HCT116 (cell line): Measurements from ENCODE around the gene GPX4. TPM values are rescaled to one million over a fixed set of nuclear protein-coding genes. Genes with fewer than 3 reads are reported as not detected.

Experiments used
- ATAC-seq: fragments of 200-7000 bp; cut with Tn5 transposase; 2 replicates; pipeline ENCODE4 v1.9.1; 2020; ENCODE audit warnings: mild to moderate bottlenecking, moderate library complexity
- BruUV-seq: library from RNA; stranded (reverse); fragments of 400-500 nt; replicated peaks from 2 replicates; lab custom pipeline; 2021; lab: Mats Ljungman, UMichigan
- CTCF ChIA-PET: fragments of 300-600 bp; sonication (Branson Sonifier 250); formaldehyde crosslinking; loops from one replicate; lab custom pipeline; 2021; ENCODE audit warnings: antibody characterized with exemption; lab: Charles Lee
- POLR2A ChIA-PET: fragments of 300-600, 350-600 bp; sonication (Branson Sonifier 250); formaldehyde crosslinking; loops from one replicate; lab custom pipeline; 2021; ENCODE audit warnings: antibody characterized with exemption; lab: Charles Lee
- RAD21 ChIA-PET, 2 experiments: fragments of 300-600 bp; sonication (Branson Sonifier 250); formaldehyde crosslinking; loops; one replicate each; lab custom pipeline; 2023; ENCODE audit warnings: low total read pairs in 2 of 2; ENCODE audit not compliant: uncharacterized antibody in 2 of 2, unreplicated experiment in 2 of 2, low non-redundant PET in 1 of 2; lab: Charles Lee
- DNase-seq: peaks from one replicate; pipeline ENCODE4 v3.0.0-alpha.2; 2010; ENCODE audit warnings: low read depth, low spot score
- H2AFZ ChIP-seq: fragments of 200-600 bp; shearing (Covaris generic), sonication (generic); 2 replicates; pipeline ENCODE4 v1.6.1; 2017; ENCODE audit warnings: low read depth, mixed run types, mixed read lengths, antibody characterized with exemption, low read length; ENCODE audit not compliant: poor library complexity, severe bottlenecking
- H3K27ac ChIP-seq: 2 replicates; pipeline ENCODE4 v1.5.1; 2012; ENCODE audit warnings: low read depth, low read length
- H3K27me3 ChIP-seq: fragments of 200-600 bp; sonication (generic); 2 replicates; pipeline ENCODE4 v1.6.1; 2016; ENCODE audit warnings: mixed run types, low read length, mixed read lengths; ENCODE audit not compliant: insufficient read depth
- H3K36me3 ChIP-seq, 2 experiments: fragments of 200-500 bp in 1 of 2; fragments of 200-600 bp in 1 of 2; sonication (Bioruptor generic) in 1 of 2; sonication (generic) in 1 of 2; 2 replicates each; pipeline versions ENCODE4 v1.5.1 to v1.6.1; 2014 to 2016; ENCODE audit warnings: low read length in 2 of 2, inconsistent platforms in 1 of 2, mixed read lengths in 1 of 2, mixed run types in 1 of 2; ENCODE audit not compliant: insufficient read depth in 2 of 2, control insufficient read depth in 1 of 2
- H3K4me1 ChIP-seq, 2 experiments: fragments of 200-600 bp in 1 of 2; sonication (generic) in 1 of 2; 2 replicates each; pipeline versions ENCODE4 v1.5.1 to v1.6.1; 2012 to 2017; ENCODE audit warnings: low read length in 2 of 2, inconsistent platforms in 1 of 2, mild to moderate bottlenecking in 1 of 2, mixed read lengths in 1 of 2, mixed run types in 1 of 2, moderate library complexity in 1 of 2; ENCODE audit not compliant: insufficient read depth in 2 of 2, control insufficient read depth in 1 of 2
- H3K4me2 ChIP-seq: fragments of 200-600 bp; sonication (generic); 2 replicates; pipeline ENCODE4 v1.6.1; 2017; ENCODE audit warnings: mixed run types, low read length, mixed read lengths
- H3K4me3 ChIP-seq, 2 experiments: fragments of 200-600 bp in 1 of 2; sonication (generic) in 1 of 2; replicated peaks in 1 of 2; 2 replicates each; pipeline ENCODE4 v1.5.1; 2011 to 2016; ENCODE audit warnings: low read length in 2 of 2, control low read depth in 1 of 2, low read depth in 1 of 2, mild to moderate bottlenecking in 1 of 2, mixed read lengths in 1 of 2, mixed run types in 1 of 2
- H3K79me2 ChIP-seq: fragments of 200-600 bp; sonication (generic); 2 replicates; pipeline ENCODE4 v1.6.1; 2017; ENCODE audit warnings: mild to moderate bottlenecking, mixed run types, low read length, moderate library complexity, mixed read lengths; ENCODE audit not compliant: insufficient read depth
- H3K9ac ChIP-seq: fragments of 200-600 bp; sonication (generic); 2 replicates; pipeline ENCODE4 v1.6.1; 2016; ENCODE audit warnings: low read length, mixed read lengths
- H3K9me2 ChIP-seq: fragments of 200-600 bp; sonication (generic), shearing (Covaris generic); 2 replicates; pipeline ENCODE4 v1.6.1; 2017; ENCODE audit warnings: mixed run types, mild to moderate bottlenecking, moderate library complexity; ENCODE audit not compliant: insufficient read depth
- H3K9me3 ChIP-seq, 2 experiments: fragments of 200-500 bp in 1 of 2; fragments of 200-600 bp in 1 of 2; sonication (Bioruptor generic) in 1 of 2; sonication (generic) in 1 of 2; 2 replicates each; pipeline ENCODE4 v1.6.1; 2014 to 2017; ENCODE audit warnings: low read length in 2 of 2, mixed read lengths in 2 of 2, inconsistent platforms in 1 of 2, low read depth in 1 of 2, mild to moderate bottlenecking in 1 of 2, mixed run types in 1 of 2, moderate library complexity in 1 of 2; ENCODE audit not compliant: control insufficient read depth in 1 of 2, insufficient read depth in 1 of 2
- H4K20me1 ChIP-seq: fragments of 200-600 bp; sonication (generic), shearing (Covaris generic); 2 replicates; pipeline ENCODE4 v1.6.1; 2017; ENCODE audit warnings: mixed run types, mild to moderate bottlenecking, moderate library complexity; ENCODE audit not compliant: insufficient read depth
- CBX3 ChIP-seq: IDR thresholded peaks from 2 replicates; pipeline ENCODE4 v1.6.1; 2012; ENCODE audit warnings: low read depth
- CEBPB ChIP-seq: IDR thresholded peaks from 2 replicates; pipeline ENCODE4 v1.6.1; 2012; ENCODE audit warnings: low read depth
- ELF1 ChIP-seq: IDR thresholded peaks from 2 replicates; pipeline ENCODE4 v1.6.1; 2012; ENCODE audit warnings: low read depth, borderline replicate concordance
- EZH2 ChIP-seq: fragments of 200-600 bp; sonication (generic); IDR thresholded peaks from 2 replicates; pipeline ENCODE4 v1.6.1; 2017; ENCODE audit warnings: antibody characterized with exemption, mixed run types
- RAD21 ChIP-seq: IDR thresholded peaks from 2 replicates; pipeline ENCODE4 v1.6.1; 2012; ENCODE audit warnings: low read depth, mild to moderate bottlenecking
- SP1 ChIP-seq: IDR thresholded peaks from 2 replicates; pipeline ENCODE4 v1.6.1; 2012; ENCODE audit warnings: low read depth
- intact Hi-C: fragments of 100-400 bp; cut with micrococcal nuclease; formaldehyde crosslinking; loops from 2 replicates; pipeline ENCODE4 v1.10.0; 2022
- total RNA-seq: library from RNA; stranded (reverse); gene quantifications from one replicate; pipeline ENCODE4 v1.2.1, GENCODE V29; 2021; ENCODE audit not compliant: unreplicated experiment
- TF ChIP-seq, protein P1 (sequence below): IDR thresholded peaks from 2 replicates; pipeline ENCODE4 v1.6.1; 2011; ENCODE audit warnings: mild to moderate bottlenecking, low read length, moderate library complexity; ENCODE audit not compliant: insufficient replicate concordance; ENCODE audit errors: extremely low read depth
- TF ChIP-seq, protein P2 (sequence below): IDR thresholded peaks from 2 replicates; pipeline ENCODE4 v1.6.1; 2012

GPX4 gene
- total RNA-seq, 1 experiment from 2014 or later, result 481 TPM

DNA sequence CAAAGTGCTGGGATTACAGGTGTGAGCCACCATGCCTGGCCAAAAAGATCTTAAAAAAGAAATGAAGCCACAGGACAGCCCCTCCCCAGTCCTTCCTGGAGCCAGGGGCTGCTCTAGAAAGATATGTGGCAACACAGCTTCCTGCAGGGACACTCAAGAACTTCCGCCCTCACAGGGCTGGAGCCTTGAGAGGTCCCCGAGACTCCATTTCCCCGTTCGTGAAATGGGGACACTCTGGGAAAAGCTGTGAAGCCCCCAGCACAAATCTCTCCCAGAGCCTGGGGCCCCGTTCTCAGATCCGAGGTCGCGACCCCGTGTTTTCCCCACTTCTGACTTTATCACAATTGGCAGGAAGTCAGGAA lies 2.5 kb upstream of the GPX4 start:
- H3K9me2 ChIP-seq, result no peaks in the 10 kb centered on the region
- H3K36me3 ChIP-seq, result peaks cover 2 to 4% of the 10 kb centered on the region in 2 experiments; a peak in 3 of 4 replicates
- intact Hi-C loops, result loop anchor here (5.0 kb wide), 4 partner anchors 39 to 141 kb away; partner anchors contain the start of genes ATP5F1D and CNN2
- TF ChIP-seq, protein P1, sequence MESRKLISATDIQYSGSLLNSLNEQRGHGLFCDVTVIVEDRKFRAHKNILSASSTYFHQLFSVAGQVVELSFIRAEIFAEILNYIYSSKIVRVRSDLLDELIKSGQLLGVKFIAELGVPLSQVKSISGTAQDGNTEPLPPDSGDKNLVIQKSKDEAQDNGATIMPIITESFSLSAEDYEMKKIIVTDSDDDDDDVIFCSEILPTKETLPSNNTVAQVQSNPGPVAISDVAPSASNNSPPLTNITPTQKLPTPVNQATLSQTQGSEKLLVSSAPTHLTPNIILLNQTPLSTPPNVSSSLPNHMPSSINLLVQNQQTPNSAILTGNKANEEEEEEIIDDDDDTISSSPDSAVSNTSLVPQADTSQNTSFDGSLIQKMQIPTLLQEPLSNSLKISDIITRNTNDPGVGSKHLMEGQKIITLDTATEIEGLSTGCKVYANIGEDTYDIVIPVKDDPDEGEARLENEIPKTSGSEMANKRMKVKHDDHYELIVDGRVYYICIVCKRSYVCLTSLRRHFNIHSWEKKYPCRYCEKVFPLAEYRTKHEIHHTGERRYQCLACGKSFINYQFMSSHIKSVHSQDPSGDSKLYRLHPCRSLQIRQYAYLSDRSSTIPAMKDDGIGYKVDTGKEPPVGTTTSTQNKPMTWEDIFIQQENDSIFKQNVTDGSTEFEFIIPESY, result no peak
- no peak for TF ChIP-seq SP1
- no peak for TF ChIP-seq RAD21
- no peak for TF ChIP-seq CEBPB
- TF ChIP-seq ELF1, result no peak
- no peak for TF ChIP-seq CBX3
- TF ChIP-seq, protein P2, sequence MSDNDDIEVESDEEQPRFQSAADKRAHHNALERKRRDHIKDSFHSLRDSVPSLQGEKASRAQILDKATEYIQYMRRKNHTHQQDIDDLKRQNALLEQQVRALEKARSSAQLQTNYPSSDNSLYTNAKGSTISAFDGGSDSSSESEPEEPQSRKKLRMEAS, result no peak
- TF ChIP-seq EZH2, result no peak
- DNase-seq, result no peak
- ChIA-PET POLR2A (interaction anchor here (0.6 to 3.6 kb wide), 3 partner anchors 12 to 112 kb away, joined by 3 to 17 read pairs (median 3); no protein-coding TSS in a partner anchor), RAD21 (no interaction called here), CTCF (interaction anchor here (1.1 kb wide), 1 partner anchor 12 kb away, joined by 3 read pairs; no protein-coding TSS in a partner anchor)
- peak overlapping the region; percentile 99 for H3K27ac ChIP-seq
- H3K79me2 ChIP-seq, result peaks cover 17% of the 10 kb centered on the region
- H2AFZ ChIP-seq, result no peak overlapping the region
- H3K9me3 ChIP-seq, result peaks cover 0 to 4% of the 10 kb centered on the region in 2 experiments; a peak in 1 of 4 replicates
- H4K20me1 ChIP-seq, result no peaks in the 10 kb centered on the region
- no peak for ATAC-seq
- H3K4me1 ChIP-seq, result peaks cover 32 to 70% of the 10 kb centered on the region in 2 experiments
- H3K4me3 ChIP-seq, result peak overlapping the region in 1 of 2 experiments; percentile 88; a peak in 1 of 4 replicates
- peak overlapping the region; percentile 76 for H3K9ac ChIP-seq
- peak overlapping the region; percentile 81 for H3K4me2 ChIP-seq
- no peaks in the 10 kb centered on the region for H3K27me3 ChIP-seq
- BruUV-seq, result no TSS peak
